NCI-H774 (cell line): ENCODE measurements around the gene MAP4K1.
"Not testable (repeated sequence)": the region's sequence is repeated elsewhere in the genome, so short reads cannot be mapped to it uniquely, and the experiment has no call there.

Source experiments
- DNase-seq: peaks from one replicate; lab custom pipeline; 2025; lab: John Stamatoyannopoulos, UW

The MAP4K1 gene

DNA sequence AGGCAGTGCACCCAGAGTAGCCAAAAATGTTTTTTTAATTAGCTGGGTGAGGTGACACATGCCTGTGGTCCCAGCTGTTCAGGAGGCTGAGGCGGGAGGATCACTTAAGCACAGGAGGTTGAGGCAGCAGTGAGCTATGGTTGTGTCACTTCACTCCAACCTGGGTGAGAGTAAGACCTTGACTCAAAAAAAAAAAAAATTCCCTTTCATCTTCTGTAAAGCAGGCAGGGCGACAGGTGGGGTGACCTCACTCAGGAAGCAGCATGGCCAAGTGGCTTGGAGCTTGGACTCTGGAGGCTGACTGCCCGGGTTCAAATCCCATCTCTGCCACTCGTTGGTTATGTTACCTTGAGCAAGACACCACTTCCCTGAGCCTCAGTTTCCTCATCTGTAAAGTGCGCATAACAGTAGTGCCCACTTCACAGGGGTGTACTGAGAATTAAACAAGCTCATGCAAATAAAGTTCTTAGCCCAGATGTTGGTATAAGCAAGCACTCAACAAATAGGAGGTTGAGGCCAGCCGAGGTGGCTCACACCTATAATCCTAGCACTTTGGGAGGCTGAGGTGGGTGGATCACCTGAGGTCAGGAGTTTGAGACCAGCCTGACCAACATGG is 48.3 kb downstream of the MAP4K1 start:
- DNase-seq, result no peak

- DNase-seq, result no peak
Measured at GRCh38 chr19:38565691-38566105, 52.1 kb downstream of the MAP4K1 start.

DNA sequence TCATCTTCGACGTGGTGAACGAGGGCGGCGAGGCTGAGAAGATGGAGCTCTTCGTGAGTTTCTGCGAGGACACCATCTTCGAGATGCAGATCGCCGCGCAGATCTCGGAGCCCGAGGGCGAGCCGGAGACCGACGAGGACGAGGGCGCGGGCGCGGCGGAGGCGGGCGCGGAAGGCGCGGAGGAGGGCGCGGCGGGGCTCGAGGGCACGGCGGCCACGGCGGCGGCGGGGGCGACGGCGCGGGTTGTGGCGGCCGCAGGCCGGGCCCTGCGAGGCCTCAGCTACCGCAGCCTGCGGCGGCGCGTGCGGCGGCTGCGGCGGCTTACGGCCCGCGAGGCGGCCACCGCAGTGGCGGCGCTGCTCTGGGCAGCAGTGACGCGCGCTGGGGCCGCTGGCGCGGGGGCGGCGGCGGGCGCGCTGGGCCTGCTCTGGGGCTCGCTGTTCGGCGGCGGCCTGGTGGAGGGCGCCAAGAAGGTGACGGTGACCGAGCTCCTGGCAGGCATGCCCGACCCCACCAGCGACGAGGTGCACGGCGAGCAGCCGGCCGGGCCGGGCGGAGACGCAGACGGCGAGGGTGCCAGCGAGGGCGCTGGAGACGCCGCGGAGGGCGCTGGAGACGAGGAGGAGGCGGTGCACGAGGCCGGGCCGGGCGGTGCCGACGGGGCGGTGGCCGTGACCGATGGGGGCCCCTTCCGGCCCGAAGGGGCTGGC is 52.6 kb downstream of the MAP4K1 start:
- no peak for DNase-seq

- no peak for DNase-seq
Measured at GRCh38 chr19:38563475-38563874, 54.3 kb downstream of the MAP4K1 start.

- DNase-seq, result no peak
Measured at GRCh38 chr19:38562096-38562495, 55.7 kb downstream of the MAP4K1 start.

DNA sequence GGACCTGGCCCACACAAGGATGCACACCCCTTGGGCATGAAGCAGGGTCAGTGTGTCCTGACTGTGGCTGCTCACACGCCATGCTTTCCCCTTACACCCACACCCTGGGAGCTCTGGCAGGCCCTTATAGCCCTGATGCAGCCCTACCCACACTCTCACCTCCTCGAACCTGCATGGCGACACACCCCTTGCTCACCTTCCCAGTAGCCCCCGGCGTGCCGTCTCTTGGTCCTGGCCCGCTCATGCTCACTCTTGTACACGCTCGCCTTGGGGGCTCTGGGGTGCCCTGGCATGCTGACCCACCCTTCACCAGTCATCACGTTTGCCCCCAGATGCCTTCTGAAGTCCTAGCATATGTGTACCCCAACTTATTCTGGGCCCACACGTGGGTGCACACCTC is 56.1 kb downstream of the MAP4K1 start:
- no peak for DNase-seq

DNA sequence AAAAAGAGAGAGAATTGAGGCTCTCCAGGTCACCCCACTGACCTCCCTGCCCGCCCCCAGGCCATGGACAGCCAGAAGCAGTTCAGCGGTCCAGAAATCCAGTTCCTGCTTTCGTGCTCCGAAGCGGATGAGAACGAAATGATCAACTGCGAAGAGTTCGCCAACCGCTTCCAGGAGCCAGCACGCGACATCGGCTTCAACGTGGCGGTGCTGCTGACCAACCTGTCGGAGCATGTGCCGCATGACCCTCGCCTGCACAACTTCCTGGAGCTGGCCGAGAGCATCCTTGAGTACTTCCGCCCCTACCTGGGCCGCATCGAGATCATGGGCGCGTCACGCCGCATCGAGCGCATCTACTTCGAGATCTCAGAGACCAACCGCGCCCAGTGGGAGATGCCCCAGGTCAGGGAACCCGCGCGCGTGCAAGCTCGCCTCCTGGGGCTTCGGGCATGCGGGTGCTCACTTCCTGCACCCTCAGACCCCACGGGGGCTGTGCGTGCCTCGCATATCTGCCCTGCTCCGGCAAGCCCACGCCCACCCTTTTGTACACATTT is 56.6 kb downstream of the MAP4K1 start:
- DNase-seq, result no peak

DNA sequence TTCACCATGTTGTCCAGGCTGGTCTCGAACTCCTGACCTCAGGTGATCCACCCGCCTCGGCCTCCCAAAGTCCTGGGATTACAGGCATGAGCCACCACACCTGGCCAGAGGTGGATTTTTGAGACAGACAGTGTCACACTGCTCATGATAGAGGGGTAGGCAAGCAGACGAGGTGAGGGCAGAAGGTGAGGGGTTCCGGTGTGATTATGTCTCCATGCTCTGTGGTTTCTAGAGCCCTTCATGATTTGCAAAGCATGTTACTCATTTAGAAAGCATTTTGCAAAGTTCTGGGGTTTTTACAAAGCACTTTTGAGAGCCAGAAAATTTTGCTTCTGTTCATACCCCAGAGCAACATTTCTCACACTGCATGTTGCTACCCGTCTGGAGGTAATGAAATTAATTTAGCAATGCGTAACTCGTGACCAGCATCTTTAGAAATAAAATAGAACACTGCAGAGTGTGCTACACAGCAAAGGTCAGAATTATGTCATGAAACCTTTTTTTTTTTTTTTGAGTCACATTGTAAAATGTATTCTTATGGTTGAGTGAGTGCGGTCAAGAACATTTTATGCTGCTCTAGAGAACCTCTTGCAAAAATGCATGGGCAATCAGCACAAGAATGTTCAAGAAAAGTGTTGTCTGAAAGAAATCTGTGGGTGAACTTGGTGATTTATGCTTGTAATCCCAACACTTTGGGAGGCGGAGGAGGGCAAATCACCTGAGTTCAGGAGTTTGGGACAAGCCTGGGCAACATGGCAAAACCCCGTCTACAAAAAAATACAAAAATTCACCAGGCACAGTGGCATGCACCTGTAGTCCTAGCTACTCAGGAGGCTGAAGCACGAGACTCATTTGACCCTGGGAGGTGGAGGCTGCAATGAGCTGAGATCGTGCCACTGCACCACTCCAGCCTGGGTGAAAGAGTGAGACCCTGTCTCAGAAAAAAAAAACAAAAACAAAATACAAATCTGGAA is 58.0 kb downstream of the MAP4K1 start:
- no peak for DNase-seq

DNA sequence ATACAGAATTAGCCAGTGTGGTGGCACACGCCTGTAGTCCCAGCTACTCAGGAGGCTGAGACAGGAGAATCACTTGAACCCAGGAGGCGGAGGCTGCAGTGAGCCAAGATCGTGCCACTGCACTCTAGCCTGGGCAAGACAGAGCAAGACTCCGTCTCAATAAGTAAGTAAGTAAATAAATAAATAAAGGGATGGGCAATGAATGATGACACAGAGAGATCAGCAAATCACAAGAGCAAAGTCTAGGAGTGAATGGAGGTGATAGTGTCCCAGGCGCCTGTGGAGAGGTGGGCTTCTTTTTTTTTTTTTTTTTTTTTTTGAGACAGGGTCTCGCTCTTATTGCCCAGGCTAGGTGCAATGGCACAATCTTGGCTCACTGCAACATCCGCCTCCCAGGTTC is 58.8 kb downstream of the MAP4K1 start:
- not testable (repeated sequence) for DNase-seq

- DNase-seq, result no peak
Measured at GRCh38 chr19:38557205-38557799, 60.5 kb downstream of the MAP4K1 start.

- no peak for DNase-seq
Measured at GRCh38 chr19:38556521-38557174, 61.1 kb downstream of the MAP4K1 start.

DNA sequence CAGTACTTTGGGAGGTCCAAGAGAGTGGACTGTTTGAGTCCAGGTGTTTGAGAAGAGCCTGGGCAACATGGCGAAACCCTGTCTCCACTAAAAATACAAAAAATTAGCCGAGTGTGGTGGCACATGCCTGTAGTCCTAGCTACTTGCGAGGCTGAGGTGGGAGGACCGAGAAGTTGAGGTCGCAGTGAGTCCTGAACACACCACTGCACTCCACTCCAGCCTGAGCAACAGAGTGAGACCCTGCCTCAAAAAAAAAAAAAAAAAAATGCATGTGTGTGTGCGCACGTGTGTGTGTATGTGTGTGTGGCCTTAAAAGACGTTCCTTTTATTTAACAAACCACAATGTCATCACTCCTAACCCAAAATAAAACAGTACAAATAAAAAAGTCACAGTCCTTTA is 62.6 kb downstream of the MAP4K1 start:
- no peak for DNase-seq

GRCh38 chr19:38554676-38555141 is 63.0 kb downstream of the MAP4K1 start:
- no peak for DNase-seq

DNA sequence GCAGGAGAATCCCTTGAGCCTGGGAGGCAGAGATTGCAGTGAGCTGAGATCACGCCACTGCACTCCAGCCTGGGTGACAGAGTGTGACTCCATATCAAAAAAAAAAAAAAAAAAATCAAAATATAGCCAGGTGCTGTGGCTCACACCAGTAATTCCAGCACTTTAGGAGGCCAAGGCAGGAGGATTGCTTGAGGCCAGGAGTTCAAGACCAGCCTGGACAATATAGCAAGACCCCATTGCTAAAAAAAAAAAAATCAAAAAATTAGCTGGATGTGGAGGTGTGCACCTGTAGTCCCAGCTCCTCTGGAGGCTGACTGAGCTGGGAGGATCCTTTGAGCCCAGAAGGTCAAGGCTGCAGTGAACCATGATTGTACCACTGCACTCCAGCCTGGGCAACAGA is 64.5 kb downstream of the MAP4K1 start:
- not testable (repeated sequence) for DNase-seq

DNA sequence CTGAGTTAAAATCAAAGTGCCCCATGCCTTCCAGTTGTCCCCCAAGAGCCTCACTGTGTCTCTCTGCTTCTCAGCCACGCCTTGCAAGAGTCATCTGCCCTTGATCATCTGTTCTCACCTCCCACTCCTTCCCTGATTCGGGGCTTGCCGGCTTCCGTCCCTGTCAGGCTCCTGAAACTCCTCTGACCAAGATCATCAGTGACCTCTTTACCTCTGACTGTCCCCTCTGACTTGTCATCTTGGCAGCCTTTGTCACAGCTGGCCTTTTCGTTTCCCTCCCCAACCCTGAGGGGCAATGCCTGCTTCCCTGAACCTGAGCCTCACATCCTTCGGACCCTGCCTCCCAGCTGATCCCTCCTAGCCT is 66.3 kb downstream of the MAP4K1 start:
- no peak for DNase-seq

DNA sequence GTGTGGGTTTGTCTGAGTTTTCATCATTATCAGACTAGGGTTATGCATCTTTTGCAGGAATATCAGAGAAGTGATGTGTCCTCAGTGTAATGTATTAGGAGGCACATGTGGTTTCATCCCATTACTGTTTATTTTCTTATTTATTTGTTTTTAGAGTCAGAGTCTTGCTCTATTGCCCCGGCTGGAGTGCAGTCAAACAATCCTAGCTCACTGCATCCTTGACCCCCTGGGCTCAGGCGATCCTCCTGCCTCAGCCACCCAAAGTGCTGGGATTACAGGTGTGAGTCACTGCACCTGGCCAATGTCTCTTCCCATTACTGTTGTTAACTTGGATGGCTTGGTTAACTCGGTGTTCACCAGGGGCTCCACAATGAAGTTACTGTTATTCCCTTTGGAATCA is 67.4 kb downstream of the MAP4K1 start:
- DNase-seq, result no peak

DNA sequence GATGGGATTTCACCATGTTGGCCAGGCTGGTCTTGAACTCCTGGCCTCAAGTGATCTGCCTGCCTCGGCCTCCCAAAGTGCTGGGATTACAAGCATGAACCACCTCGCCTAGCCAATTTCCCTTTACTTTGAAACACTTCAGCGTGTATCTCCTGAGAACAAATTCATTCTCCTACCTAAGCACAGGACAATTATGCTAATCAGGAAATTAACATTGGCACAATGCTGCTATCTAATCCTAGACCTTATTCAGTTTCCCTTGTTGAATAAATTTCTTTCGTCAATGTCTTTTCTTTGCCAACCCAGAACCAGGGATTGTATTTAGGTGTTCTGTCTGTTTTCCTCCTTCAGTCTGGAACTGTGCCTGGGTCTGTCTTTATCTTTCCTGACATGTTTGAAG is 67.8 kb downstream of the MAP4K1 start:
- no peak for DNase-seq

DNA sequence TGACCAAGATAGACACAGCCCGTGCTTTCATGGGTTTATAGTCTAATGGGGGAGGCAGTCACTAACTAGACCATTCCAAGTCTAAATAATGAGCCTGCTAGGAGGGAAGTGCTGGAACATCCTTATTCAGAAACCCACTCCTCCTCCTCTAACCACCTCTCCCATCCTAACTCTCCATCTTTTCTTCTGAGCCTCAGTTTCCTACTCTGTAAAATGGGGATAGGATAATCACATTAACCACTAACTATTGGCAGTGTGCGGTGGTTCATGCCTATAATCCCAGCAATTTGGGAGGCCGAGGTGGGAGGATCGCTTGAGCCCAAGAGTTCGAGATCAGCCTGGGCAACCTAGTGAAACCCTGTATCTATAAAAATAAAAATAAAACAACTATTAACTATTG is 68.7 kb downstream of the MAP4K1 start:
- DNase-seq, result no peak

DNA sequence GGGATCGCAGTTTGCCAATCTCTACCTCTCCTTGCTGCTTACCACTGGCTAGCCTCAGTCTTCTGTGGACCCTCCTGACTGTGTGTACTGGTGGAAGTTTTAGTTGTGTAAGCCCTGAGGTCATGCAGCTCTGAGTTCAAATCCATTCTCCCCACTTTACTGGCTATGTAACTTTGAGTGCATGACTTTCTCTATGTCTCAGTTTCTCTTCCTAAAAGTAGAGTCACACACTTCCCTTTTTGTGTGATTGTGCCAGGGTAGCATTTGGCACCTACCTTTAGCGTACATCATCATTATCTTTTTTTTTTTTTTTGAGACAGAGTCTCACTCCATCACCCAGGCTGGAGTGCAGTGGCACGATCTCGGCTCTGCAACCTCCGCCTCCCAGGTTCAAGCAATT is 70.3 kb downstream of the MAP4K1 start:
- no peak for DNase-seq

- no peak for DNase-seq
Measured at GRCh38 chr19:38545596-38545995, 72.2 kb downstream of the MAP4K1 start.

DNA sequence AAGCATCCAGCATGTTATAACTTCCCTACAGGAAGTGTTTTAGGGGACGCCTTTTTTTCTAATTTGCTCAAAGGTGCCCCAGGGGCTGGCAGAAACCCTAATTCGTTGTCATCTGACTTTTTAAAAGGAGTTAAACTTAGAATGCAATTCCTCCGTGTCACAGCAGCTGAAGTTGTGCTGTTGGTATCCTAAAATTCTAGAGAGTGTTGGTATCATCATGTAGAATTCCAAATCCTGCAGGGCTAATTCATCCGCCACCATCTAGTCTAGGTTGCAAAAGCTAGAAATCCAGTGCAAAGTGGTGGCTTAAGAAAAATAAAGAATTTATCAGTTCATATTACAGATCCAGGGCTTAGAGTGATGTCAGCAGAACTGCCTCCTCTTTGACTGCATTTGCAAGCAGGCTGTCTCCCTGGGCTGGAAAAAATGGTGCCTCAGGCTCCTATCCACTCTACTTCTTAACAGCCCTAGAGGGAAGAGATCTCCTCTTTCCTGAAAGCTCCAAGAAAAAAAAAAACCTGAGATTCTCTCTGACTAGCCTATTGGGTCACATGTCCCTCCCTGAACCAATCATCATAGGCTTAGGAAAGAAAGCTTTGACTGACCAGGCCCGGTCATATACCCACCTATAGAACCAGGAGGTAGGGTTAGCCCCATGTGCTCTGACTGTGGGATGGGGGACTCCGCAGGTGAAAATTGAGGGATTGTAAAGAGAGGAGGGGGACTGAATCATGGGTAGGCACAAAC is 73.0 kb downstream of the MAP4K1 start:
- DNase-seq, result no peak
